AG09319 (cell line): ENCODE data around the gene RPS14.

Source experiments
- DNase-seq: peaks from one replicate; pipeline ENCODE4 v3.0.0-alpha.2; 2010; ENCODE audit warnings: low read depth; ENCODE audit errors: extremely low read depth
- TF ChIP-seq, protein P1 (sequence below): IDR thresholded peaks from 2 replicates; pipeline ENCODE4 v1.5.1; 2011; ENCODE audit warnings: low read depth, mild to moderate bottlenecking, inconsistent platforms, low read length, moderate library complexity

Gene RPS14

DNA sequence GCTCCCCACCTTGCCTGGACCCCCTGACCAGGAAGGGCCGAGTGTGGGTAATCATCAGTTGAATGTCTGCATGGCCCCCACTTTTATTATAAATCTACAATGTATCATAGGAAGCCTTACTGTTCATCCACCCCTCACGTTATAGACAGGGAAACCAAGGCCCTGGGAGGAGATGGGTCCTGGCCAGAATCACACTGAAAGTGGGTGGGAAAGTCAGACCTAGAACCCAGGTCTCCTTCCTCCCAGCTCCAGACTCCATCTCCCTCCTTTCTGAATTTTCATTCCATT, 53.9 kb downstream of the RPS14 start:
- TF ChIP-seq, protein P1, sequence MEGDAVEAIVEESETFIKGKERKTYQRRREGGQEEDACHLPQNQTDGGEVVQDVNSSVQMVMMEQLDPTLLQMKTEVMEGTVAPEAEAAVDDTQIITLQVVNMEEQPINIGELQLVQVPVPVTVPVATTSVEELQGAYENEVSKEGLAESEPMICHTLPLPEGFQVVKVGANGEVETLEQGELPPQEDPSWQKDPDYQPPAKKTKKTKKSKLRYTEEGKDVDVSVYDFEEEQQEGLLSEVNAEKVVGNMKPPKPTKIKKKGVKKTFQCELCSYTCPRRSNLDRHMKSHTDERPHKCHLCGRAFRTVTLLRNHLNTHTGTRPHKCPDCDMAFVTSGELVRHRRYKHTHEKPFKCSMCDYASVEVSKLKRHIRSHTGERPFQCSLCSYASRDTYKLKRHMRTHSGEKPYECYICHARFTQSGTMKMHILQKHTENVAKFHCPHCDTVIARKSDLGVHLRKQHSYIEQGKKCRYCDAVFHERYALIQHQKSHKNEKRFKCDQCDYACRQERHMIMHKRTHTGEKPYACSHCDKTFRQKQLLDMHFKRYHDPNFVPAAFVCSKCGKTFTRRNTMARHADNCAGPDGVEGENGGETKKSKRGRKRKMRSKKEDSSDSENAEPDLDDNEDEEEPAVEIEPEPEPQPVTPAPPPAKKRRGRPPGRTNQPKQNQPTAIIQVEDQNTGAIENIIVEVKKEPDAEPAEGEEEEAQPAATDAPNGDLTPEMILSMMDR, result no peak
- DNase-seq, result no peak

DNA sequence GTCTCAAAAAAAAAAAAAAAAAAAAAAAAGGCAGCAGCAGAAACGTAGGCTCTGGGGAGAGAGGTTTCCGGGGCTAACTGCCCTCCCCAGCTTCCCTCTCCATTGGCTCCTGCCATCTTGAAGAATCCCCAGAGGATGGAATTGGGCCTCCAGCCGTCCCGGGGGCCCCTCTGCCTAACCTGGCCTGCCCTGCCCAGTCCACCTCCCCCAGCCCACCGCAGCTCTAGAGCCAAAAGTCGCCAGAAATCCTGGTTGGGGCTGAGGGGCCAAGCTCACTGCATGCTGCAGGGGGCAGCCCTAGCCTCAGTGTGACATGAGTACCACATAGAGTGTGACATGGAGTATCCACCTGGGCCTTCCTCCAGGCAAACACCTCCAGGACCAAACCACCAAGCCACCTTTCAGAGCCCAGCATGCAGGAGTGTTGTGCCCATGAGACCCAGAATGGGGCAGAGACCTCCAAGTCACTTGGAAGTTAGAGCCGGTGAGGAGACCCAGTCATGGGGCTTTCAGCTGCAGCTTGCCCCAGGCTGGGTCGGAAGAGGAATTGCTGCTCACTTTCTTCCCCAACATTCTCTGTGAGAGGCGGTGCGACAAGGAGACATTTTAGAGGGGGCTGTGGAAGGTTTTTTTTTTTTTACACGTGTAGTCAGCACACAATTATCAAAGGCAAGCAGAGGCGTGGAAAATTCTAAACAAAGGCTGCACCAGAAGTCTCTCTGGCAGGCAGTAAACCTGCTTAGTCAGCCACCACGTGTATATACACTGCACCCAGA, 54.4 kb downstream of the RPS14 start:
- TF ChIP-seq, protein P1, result no peak
- no peak for DNase-seq

GRCh38 chr5:150394131-150394530, 55.4 kb downstream of the RPS14 start:
- TF ChIP-seq, protein P1, result no peak
- DNase-seq, result no peak

- no peak for DNase-seq
- TF ChIP-seq, protein P1, result no peak
These were observed 56.4 kb downstream of the RPS14 start for GRCh38 chr5:150393096-150393645.

GRCh38 chr5:150392680-150393079, 56.9 kb downstream of the RPS14 start:
- TF ChIP-seq, protein P1, result no peak
- DNase-seq, result no peak
